Measurements from ENCODE around the gene SLC45A1.

DNA sequence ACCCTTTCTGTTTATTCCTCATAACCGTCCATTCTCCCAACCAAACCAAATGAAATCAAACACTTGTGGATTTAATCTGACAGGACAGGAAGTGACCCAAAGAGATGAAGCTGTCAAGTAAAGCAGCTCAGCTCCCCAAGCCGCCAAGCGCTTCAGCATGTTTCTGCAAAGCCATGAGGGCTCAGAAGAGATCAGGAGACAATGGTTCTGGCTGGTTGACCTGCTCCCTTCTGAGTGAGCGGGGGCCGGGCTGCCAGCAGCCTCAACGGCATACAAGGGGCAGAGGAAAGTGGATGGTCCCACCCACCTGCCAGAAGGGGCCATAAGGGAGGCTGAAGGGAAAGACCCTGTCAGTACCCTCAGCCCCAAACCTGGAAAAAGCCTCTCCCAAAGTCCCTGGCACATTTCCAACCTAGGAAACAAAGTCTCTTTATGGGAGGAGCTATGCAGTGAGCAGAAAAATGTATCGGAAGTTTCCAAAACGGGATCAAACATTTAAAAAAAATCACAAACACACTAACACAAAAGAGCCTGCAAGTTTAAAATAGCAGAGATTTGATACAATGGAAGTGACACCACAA is 45.4 kb downstream of the SLC45A1 start:
- TF ChIP-seq, protein P1, sequence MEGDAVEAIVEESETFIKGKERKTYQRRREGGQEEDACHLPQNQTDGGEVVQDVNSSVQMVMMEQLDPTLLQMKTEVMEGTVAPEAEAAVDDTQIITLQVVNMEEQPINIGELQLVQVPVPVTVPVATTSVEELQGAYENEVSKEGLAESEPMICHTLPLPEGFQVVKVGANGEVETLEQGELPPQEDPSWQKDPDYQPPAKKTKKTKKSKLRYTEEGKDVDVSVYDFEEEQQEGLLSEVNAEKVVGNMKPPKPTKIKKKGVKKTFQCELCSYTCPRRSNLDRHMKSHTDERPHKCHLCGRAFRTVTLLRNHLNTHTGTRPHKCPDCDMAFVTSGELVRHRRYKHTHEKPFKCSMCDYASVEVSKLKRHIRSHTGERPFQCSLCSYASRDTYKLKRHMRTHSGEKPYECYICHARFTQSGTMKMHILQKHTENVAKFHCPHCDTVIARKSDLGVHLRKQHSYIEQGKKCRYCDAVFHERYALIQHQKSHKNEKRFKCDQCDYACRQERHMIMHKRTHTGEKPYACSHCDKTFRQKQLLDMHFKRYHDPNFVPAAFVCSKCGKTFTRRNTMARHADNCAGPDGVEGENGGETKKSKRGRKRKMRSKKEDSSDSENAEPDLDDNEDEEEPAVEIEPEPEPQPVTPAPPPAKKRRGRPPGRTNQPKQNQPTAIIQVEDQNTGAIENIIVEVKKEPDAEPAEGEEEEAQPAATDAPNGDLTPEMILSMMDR (IDR thresholded peaks at IDR 0.05) = no peak
- no peak for TF ChIP-seq EZH2 (IDR thresholded peaks at IDR 0.05; ENCODE audit: borderline replicate concordance, insufficient read depth, low read depth, low read length, poor library complexity, severe bottlenecking)
